Non-pigmented ciliary epithelial cell (primary cell): Measurements from ENCODE around the gene HSPA4.

Source experiments
- DNase-seq: peaks from one replicate; pipeline ENCODE4 v3.0.0-alpha.2; 2010; ENCODE audit warnings: low read depth

Gene HSPA4

DNA sequence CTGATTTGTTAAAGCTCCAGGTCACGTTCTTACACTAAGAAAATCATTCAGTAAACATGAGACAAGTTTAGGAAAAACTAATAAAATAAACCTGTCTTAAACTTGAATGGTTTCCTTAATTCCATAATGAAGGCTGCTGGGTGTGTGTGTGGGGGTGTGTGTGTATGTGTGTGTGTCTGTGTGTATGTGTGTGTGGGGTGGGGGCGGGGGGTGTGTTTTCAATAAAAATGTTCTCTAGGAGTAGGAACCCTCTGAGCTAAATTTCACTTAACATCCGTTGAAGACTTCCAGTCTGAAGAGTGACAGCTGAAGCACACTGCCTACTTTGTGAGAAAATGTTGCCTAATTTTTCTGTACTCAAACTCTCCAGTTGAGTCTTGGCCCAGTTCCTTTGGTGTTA lies 54.5 kb downstream of the HSPA4 start:
- no peak for DNase-seq

DNA sequence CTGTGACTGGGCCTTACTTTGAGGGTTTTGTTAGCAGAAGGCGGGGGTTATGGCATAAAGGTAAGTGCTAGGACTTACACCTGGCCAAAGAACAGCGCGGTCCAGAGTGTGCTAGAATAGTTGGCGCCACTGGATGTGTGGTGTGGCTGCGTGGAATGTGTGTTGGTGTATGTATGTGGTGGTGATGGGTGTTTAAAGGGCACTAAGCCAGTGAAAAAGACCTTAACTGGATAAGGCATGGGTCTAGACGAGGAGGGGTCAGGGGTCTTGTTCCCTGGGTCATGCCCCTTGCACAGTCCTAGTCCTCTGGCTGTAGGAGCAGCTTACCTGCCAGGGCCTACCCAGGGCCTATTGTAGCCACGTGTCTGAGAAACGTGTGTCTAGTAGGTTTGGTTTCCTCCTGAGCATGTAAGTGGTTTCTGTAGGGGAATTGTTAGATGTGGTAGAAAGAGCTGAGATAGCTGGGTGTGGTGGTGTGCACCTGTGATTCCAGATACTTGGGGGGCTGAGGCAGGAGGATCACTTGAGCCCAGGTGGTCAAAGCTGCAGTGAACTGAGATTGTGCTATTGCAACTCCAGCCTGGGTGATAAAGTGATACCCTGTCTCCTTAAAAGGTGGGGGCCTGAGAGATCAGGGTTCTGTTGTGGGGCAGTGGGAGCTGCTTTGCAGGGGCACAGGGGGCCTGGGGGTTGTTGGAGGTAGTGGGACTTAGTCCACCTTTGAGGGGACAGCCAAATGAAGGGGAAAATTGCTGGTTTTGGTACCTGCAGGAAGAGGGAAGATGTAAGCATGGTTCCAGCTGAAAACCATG lies 55.2 kb downstream of the HSPA4 start:
- no peak for DNase-seq

DNA sequence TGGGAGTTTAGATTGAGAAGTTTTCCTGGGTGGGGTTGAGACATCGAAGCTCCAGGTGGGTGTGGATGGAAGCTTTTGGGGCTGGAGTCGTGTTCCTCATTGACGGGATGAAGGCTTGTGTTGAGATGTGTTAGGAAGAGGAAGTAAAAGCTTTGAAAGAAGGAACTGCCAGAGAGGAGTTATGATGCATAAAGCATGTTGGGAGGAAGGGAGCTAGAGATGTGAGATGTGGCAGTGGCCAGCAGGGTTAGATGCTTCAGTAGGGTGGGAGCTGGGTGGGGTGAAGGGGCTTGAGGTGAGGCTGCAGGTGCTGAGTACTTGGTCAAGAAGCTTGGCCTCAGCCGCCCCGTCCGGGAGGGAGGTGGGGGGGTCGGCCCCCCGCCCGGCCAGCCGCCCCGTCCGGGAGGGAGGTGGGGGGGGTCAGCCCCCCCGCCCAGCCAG lies 56.7 kb downstream of the HSPA4 start:
- no peak for DNase-seq

DNA sequence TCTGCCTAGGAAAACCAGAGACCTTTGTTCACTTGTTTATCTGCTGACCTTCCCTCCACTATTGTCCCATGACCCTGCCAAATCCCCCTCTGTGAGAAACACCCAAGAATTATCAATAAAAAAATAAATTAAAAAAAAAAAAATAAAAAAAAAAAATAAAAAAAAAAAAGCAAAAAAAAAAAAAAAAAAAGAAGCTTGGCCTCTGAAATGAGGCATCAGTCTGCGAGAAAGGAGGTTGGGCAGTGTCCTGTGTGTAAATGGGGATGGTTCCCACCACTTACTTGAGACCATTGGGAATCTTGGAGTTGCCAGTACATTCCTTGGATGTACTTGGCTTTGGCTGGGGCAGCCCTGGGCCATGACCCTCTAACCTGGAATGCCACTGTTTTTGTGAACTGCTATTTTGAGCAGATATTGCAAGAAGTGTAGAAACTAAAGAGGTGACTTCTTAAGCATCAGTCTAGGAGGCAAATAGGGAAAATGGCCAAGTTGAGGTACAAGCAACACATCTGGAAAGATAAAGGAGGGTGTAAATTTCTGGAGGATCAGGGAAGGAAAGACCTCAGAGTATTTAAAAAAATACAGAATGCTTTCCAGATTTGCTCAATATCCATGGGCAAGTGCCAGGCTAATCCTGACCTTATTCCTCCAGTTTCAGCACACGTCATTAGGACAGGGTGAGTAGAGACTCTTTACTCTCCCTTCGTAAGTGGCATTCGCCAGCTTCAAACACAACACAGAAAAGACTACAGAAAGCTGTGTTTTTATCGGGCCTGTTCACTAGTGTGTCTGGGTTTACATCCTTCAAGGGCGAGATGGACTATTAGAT lies 58.1 kb downstream of the HSPA4 start:
- DNase-seq: no peak

DNA sequence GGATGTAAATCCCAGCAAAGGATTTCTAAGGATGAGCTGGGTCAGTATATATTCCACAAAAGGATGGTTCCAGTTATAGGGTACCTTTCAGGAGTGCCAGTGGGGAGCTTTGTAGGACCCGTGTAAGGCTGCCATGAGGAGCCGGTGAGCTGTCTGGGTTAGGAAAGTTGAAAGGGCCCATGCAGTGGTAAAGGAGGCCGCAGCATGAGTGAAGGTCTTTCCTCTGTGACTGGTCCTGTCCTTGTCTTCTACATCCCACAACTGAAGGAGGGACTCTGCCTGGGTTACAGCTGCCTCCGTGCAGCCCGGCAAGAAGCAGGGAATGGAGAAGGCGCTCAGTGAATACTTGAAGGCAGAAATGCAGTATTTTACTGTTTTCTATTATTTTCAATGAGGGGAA lies 58.9 kb downstream of the HSPA4 start:
- no peak for DNase-seq

DNA sequence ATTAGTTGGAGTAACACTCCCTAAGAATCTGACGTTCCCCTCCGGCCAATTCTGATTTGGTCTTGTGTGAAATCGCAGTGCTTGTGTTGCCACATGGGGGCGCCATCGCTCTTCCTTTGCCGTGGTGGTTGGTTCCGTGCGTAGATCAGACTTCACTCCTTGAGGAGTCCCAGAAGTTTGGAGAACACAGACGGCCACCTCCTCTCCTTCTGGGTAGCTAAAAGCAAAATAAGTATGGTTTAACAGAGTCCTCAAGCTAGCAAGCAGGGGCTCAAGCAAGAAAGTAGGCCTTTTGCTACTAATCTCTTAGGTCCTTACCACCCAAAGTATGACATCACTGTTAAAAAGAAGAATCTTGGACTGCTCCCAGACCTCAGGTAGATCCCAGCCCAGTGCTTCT lies 59.5 kb downstream of the HSPA4 start:
- peak; percentile 44 for DNase-seq

DNA sequence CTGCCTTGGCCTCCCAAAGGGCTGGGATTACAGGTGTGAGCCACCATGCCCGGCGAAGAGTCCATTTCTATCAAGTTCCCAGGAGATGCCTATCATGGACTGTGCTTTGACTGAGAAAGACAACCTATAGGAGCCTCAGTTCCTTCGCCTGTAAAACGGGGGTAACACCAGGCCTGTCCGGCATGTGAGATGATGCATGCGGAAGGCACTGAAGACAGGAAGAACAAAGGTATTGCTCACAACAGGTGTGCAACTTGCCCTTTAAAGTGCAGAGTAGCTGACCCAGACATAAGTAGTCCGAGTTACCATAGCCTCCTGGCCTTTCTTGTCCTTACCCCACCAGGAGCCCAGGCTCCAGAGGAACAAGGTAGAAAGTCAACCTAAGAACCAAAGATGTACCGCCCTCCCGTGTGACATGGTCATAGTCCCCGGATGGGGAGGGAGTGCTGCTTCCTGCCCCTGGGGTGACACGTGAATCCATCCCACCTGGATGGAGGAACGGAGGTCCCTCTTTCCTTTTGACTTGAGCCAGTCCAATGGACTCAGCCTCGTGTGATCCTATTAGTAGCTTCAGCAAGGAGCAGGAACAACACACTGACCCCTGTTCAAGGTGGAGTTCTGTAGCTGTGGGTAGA lies 60.3 kb downstream of the HSPA4 start:
- DNase-seq: no peak

DNA sequence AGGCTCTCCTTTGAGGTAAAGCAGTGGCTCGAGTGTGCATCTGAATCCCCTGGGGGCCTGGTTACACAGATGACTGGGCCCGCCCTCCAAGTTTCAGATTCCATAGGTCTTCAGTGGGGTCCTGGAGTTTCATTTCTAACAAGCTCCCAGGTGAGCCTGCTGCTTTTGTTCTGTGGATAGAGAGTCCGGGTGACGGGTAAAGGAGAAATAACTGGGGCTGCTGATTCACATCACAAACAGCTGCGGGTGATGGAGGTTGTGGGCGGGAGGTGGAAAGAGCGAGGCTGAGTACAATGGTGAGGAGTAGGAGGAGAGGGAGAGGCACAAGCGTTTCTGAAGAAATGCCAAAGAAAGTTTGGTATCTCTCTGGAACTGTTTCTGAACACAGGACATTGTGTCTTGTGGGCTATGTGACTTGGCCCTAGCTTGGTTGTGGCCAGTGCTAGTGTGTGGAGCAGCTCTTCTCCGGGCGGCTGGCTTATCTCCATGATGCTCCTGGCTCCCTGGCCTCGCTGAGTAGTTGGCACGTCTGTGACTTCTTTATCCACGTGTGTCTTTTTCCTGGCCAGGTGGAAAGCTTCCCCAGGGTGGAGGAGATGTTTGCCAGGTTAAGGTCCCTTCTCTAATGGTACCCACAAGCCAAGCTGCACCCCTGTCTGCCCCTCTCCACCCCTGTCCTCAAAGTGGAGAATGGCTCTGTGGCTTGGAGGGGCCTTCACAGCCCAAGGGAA lies 61.7 kb downstream of the HSPA4 start:
- peak; percentile 44 for DNase-seq

DNA sequence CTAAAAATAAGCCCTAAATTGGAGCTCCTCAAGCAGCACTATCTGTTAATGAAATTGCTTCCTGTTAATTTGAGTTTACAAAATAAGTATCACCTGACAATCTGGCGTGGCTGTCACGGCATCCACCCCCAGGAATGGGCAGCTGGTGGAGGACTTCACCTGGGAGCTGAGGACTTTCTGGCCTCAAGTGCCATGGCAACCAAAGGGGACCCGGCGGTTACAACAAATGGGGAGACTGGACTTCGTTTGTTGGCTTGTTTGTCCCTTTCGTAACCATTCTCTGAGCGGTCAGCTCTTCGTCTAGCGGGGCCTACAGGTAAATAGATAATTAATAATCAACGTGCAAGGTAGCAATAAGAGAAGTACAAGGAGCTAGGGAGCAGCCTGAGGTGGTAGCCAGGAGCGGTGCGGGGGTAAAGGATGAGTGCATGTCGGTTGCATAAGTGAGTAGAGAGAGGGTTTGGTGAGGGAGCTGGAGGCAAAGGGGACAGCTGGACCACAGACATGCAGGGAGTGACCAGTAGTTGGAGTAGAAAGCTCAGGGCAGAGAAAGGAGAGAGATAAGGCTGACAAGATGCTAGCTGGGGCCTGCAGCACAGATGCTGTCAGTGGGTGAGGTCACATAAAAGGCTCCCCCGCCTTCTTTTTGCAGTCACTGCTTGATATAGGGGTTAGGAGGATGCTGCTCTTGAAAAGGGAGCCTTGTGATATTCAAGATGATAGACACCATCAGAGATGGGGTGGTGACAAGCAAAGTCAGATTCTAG lies 62.5 kb downstream of the HSPA4 start:
- no peak for DNase-seq

DNA sequence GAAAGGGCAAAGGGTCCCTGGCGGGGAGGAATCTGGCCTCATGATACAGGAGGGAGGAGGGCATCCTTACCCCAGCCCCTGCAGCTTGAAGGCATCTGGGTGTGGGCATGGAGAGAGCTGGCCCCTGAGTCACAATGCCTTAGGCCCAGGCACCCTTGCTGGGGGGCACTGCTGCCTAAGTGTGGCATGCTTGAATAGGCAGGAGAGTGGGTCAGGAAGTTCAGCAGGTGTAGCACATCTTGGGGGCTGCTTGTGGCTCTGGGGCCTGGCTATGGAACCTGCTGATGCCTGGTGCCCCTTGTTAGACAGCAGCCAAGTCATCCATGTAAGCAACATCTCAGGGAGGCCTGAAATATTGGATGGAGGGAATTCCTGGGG lies 63.1 kb downstream of the HSPA4 start:
- no peak for DNase-seq

DNA sequence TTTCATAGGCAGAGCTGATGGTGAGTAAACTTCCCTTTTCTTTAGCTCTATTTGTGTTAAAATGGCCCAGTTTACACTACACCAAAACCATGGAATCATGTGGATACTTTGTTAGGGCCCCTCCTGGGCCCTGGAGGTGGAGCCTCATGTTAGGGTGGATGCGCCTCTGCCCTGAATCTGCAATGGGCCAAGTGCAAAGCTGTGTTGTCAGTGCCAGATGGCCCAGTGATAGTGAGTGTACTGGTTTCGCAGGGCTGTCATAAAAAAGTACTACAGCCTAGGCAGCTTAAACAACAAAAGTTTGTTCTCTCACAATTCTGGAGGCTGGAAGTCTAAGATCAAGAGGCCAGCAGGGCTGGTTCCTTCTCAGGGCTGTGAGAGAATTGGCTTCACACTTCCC lies 64.8 kb downstream of the HSPA4 start:
- DNase-seq: no peak

DNA sequence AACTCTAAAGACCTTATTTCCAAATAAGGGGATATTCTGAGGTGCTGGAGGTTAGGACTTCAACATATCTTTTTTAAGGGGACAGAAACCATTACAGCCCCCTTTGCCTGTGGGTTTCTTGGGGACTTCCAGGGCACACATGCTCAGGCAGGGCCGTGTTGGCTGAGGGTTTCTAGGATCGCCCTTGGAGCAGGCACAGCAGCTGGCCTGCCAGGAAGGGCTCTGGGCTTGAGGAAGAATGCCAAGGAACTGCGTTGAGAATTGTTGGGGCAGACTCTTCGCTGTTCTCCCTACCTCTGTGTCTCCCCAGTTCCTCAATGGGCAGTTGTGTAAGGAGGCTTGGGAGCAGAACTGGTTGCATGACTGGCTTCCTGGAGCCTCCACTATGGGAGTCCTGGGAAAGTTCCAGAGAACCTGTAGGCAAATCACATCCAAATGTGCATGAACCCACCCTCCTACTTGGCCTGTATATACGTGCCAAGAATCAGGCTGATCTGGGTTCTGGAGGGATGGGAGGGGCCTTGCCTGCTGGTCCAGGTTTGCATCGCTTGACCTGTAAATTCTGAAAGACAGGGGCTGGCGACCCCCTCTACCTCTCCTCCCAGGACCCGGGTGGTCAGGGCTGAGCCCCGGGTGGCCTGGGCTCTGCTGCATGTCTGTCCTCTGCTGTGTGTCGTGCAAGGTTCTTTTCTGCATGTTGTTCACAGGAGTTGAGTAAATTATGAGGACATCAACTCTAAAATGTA lies 65.5 kb downstream of the HSPA4 start:
- no peak for DNase-seq

DNA sequence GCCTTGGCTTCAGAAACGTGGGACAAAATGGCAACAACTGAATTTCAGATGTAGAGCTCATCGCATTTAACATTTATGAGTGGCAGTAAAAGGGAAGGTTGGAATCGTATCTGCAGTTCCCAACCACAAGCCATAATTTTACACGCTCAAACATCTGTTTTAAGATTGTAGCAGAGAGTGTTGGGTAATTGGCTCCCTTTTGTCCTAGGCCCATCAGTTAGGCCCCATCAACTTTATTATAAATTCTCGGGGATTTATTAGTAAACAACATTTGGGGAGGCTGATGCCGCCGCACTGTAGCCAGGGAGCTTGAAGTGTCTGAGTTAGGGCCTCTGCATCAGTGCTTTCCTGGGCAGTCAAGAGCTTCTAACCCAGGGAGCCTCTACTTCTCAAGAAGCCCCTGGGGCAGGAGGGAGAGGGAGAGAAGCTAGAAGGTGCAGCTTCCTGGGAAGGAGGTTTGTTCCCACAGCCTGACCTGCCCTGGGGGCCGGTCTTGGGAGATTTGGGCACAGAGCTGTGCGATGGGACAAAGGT lies 66.2 kb downstream of the HSPA4 start:
- DNase-seq: no peak

DNA sequence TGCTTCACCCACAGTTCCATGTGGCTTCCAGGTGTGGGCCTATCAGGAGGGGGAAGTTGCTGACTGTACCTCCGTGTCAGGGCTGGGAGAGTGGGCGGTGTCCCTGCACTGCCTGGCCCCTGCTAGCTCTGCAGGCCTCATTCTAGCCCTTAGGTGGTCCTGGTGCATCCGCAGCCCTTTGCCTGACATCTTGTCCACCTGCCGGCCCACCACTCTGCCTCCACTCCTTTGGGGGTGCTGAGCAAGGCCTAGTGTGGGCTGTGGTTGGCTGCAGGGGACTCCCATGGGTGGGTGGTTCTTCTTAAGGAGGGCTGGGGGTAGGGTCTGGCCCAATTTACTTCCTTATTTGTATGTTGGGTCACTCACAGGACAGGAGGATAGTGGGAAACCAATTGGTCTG lies 66.9 kb downstream of the HSPA4 start:
- DNase-seq: no peak

DNA sequence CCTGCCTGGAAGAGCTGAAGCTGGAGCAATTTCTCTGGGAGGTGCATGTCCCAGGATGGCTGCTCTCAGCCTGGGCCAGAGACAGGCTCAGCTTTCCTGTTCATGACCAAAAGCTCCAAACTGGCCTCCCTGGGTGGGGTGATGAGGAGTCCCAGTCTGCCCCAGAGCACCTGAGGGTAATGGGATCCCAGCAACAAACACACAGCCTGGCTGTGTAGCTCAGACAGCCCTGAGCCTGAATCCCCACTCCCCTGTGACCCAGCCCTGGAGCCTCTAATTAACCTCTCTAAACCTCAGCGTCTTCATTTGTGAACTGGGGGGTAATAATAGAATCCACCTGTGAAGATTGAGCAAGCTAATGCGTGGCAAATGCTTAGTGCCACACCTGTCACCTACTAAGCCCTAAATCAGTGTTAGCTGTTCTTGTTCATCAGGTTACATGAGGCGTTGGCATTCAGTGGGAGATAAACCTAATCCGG lies 67.5 kb downstream of the HSPA4 start:
- no peak for DNase-seq

DNA sequence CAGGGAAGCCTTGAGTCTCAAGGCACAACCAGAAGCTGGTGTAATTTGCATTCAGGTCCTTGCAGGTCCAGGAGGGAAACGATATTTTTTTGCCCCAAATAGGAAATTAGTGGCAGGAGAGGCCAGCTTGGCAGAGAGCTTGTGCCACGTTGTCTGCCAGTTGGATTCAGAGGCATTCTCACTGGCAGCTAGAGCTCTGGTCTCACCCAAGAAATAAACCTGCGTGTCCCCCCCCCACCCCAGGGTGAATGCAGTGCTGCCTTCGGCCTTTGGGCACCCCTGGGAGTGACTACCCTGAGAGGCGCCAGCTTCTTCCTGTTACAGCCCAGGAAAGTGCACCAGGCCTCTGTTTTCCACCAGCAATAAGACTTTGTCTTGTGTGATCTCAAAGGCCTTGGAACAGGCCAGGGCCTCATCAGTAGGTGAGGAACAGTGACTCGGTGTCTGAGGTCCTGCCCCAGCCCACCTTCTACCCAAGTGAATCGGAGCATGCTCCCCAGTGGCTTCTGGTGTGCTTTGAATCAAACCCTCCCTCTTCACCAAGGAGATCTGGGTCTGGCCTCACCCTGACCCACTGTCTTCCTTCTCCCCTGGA lies 68.4 kb downstream of the HSPA4 start:
- DNase-seq: no peak

DNA sequence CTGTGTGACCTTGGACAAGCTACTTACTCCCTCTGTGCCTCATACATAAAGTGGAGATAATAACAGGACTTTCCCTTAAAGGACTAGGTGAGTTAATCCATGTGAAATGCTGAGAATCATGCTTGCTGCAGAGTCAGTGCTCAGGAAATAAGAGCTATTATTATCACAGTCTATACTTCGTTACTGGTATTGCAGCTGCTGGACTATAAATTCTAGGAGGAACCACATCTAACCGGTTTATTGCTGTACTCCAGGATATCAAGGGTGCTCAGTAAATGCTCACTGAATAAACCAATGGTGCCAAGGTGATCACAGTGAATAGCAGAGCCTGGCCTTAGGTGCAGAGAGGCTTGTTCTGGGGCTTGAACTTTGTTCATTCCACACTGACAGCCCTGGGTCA lies 69.3 kb downstream of the HSPA4 start:
- DNase-seq: no peak

DNA sequence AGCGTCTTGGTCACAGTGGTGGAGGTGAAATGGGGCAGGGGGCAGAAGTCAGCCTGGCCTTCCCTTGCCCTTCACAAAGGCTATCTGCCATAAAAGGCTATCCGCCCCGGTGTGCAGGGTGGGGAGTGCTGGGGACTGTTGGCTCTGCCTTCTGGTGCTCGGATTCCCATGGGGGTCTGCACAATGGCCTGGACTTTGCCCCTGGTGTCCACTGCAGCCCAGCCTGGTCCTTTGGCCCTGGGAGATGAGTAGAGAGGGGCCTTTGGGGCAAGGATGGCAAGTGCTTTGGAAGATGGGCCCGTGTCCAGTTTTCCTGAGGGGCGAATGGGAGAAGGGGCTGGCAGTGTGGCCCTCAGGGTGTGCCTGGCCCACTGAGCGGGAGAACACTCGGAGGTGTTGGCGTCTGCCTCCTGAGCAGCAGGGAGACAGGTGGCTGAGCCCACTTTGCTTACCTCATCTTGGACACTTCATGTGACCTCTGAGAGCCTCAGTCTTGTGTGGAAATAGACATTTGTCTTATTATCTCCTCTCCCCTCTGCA lies 69.9 kb downstream of the HSPA4 start:
- DNase-seq: no peak

DNA sequence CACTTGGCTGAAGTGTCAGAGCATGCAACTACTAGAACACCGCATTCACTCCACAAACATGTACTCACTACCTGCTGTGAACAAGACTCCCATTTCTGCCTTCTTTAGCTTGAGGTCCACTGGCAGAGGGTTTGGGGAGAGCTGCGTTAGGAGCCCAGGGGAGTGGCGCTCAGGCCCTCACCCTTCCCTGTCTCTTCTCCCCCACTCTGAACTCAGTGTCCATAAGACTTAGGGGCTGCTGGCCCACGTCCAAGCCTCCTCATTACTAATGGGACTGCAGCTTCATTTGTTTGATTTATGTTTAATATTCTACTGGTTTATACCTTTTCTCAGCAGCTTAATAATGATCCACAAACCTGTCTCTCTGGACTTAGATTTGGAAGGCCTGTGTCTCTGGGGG lies 70.9 kb downstream of the HSPA4 start:
- DNase-seq: no peak

DNA sequence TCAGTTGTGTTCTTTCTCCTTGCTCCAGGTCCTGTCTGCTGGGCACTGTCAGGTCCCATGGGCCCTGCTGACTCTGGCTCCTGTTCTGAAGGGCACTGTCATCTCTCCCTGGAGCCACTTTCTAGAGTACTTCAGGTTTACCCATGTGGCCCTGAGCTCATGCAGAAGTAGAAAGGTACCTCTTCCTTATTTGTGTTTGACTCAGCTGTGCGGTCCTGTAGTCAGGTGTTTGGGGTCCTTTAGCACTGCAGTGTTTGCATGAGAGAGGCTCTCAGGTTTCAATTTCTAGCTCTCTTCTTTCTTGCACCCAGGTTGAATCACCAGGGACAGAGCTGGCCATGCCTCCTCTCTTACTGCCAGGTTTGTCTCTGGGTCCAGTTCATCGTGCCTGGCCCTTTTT lies 71.5 kb downstream of the HSPA4 start:
- DNase-seq: no peak
